ENCODE results near the gene SKAP2. TPM values are rescaled to one million over a fixed set of nuclear protein-coding genes. Genes with fewer than 3 reads are reported as not detected.

Gene SKAP2
- polyA plus RNA-seq, 1 donor (not counting 4 experiments of a cell fraction or from before 2014, with no cell fraction given): 15.0 TPM

GRCh38 chr7:26685606-26686005, 178.8 kb downstream of the SKAP2 start:
- Histone ChIP-seq H3K9me1 (ENCODE audit: control insufficient read depth, extremely low read depth, insufficient read depth, low read length) (no peaks in the 10 kb centered on the region), H3K9me3 (ENCODE audit: control insufficient read depth, low read depth, low read length) (no peaks in the 10 kb centered on the region), H3K9ac (ENCODE audit: control insufficient read depth, extremely low read depth, insufficient read depth, low read length) (no peak overlapping the region), H3K79me2 (ENCODE audit: control insufficient read depth, insufficient read depth, low read length) (no peaks in the 10 kb centered on the region), H3K36me3 (ENCODE audit: control insufficient read depth in 2 of 2, extremely low read depth in 1 of 2, insufficient read depth in 2 of 2, low read length in 2 of 2) (peaks cover 0 to 4% of the 10 kb centered on the region in 2 experiments), H3K4me2 (ENCODE audit: control insufficient read depth, extremely low read depth, insufficient read depth, low read depth, low read length) (no peak overlapping the region), H3K27ac (ENCODE audit: control insufficient read depth, insufficient read depth, low read length) (no peak overlapping the region), H3K4me1 (ENCODE audit: control insufficient read depth, extremely low read depth, insufficient read depth, low read length) (peaks cover 9% of the 10 kb centered on the region), H3K4me3 (ENCODE audit: control insufficient read depth in 2 of 3, extremely low read depth in 1 of 3, insufficient read depth in 2 of 3, low read depth in 1 of 3, low read length in 3 of 3) (no peak overlapping the region), H2AFZ (ENCODE audit: control insufficient read depth, low read length) (no peak overlapping the region), H4K20me1 (ENCODE audit: control insufficient read depth, extremely low read depth, insufficient read depth, low read length) (no peaks in the 10 kb centered on the region), H3K27me3 (ENCODE audit: control insufficient read depth, extremely low read depth, insufficient read depth, low read length) (no peaks in the 10 kb centered on the region)
- DNase-seq (ENCODE audit: low read depth, low spot score) (no peak), FAIRE-seq (peak; percentile 34)
- no peak for TF ChIP-seq CTCF (optimal IDR thresholded peaks at IDR 0.05 in 1 of 3, IDR thresholded peaks at IDR 0.05 in 1 of 3, conservative IDR thresholded peaks at IDR 0.05 in 1 of 3; ENCODE audit: extremely low read depth in 1 of 3, insufficient read depth in 2 of 3, low read length in 3 of 3)
- TF ChIP-seq EZH2 (IDR thresholded peaks at IDR 0.05; ENCODE audit: low read length): no peak
- dilution Hi-C loops (cut with MboI; ENCODE audit: extremely low pct_ligation_motif_present, low sequenced_read_pairs): no loop called here

- Histone ChIP-seq H3K27ac (ENCODE audit: control insufficient read depth, insufficient read depth, low read length) (no peak overlapping the region), H2AFZ (ENCODE audit: control insufficient read depth, low read length) (no peak overlapping the region), H3K9me3 (ENCODE audit: control insufficient read depth, low read depth, low read length) (no peaks in the 10 kb centered on the region), H3K27me3 (ENCODE audit: control insufficient read depth, extremely low read depth, insufficient read depth, low read length) (no peaks in the 10 kb centered on the region), H3K4me3 (ENCODE audit: control insufficient read depth in 2 of 3, extremely low read depth in 1 of 3, insufficient read depth in 2 of 3, low read depth in 1 of 3, low read length in 3 of 3) (no peak overlapping the region), H3K4me1 (ENCODE audit: control insufficient read depth, extremely low read depth, insufficient read depth, low read length) (peaks cover 3% of the 10 kb centered on the region), H3K9me1 (ENCODE audit: control insufficient read depth, extremely low read depth, insufficient read depth, low read length) (no peaks in the 10 kb centered on the region), H3K36me3 (ENCODE audit: control insufficient read depth in 2 of 2, extremely low read depth in 1 of 2, insufficient read depth in 2 of 2, low read length in 2 of 2) (peaks cover 0 to 4% of the 10 kb centered on the region in 2 experiments), H3K9ac (ENCODE audit: control insufficient read depth, extremely low read depth, insufficient read depth, low read length) (no peak overlapping the region), H4K20me1 (ENCODE audit: control insufficient read depth, extremely low read depth, insufficient read depth, low read length) (no peaks in the 10 kb centered on the region), H3K79me2 (ENCODE audit: control insufficient read depth, insufficient read depth, low read length) (no peaks in the 10 kb centered on the region), H3K4me2 (ENCODE audit: control insufficient read depth, extremely low read depth, insufficient read depth, low read depth, low read length) (no peak overlapping the region)
- DNase-seq (ENCODE audit: low read depth, low spot score) (no peak), FAIRE-seq (no peak)
- TF ChIP-seq EZH2 (IDR thresholded peaks at IDR 0.05; ENCODE audit: low read length) (no peak), CTCF (optimal IDR thresholded peaks at IDR 0.05 in 1 of 3, IDR thresholded peaks at IDR 0.05 in 1 of 3, conservative IDR thresholded peaks at IDR 0.05 in 1 of 3; ENCODE audit: extremely low read depth in 1 of 3, insufficient read depth in 2 of 3, low read length in 3 of 3) (no peak)
- dilution Hi-C loops (cut with MboI; ENCODE audit: extremely low pct_ligation_motif_present, low sequenced_read_pairs): no loop called here
Measured at GRCh38 chr7:26684447-26684846, 179.9 kb downstream of the SKAP2 start.

Data from keratinocyte (primary cell).